Activated naive CD8-positive, alpha-beta T cell treated with anti-CD3 and anti-CD28 coated beads, Interleukin-2, amount 10 ng/mL, durations not matched to agents 7 days and 5 days (primary cell): ENCODE results near the gene C1QTNF6. TPM values are rescaled to one million over a fixed set of nuclear protein-coding genes. Genes with fewer than 3 reads are reported as not detected.

Source experiments
- ATAC-seq: fragments of 150-1000 bp; cut with Tn5 transposase; one replicate; pipeline ENCODE4 v1.10.0; 2021; ENCODE audit warnings: low read depth, moderate library complexity
- POLR2A ChIA-PET: fragments of 350-600 bp; sonication (Branson Sonifier 250); formaldehyde crosslinking; loops from one replicate; lab custom pipeline; 2021; ENCODE audit warnings: antibody characterized with exemption; lab: Charles Lee
- DNase-seq: peaks from one replicate; pipeline ENCODE4 v3.0.0; 2021
- H3K27ac Mint-ChIP-seq: one replicate; pipeline ENCODE4 v1.8.0; 2022; ENCODE audit warnings: mild to moderate bottlenecking, mixed read lengths
- H3K27me3 Mint-ChIP-seq: one replicate; pipeline ENCODE4 v1.8.0; 2022; ENCODE audit warnings: mild to moderate bottlenecking, moderate library complexity, mixed read lengths
- H3K36me3 Mint-ChIP-seq: one replicate; pipeline ENCODE4 v1.8.0; 2021; ENCODE audit warnings: mild to moderate bottlenecking, mixed read lengths
- H3K4me1 Mint-ChIP-seq: one replicate; pipeline ENCODE4 v1.8.0; 2021; ENCODE audit warnings: mixed read lengths
- H3K4me3 Mint-ChIP-seq: one replicate; pipeline ENCODE4 v1.8.0; 2022; ENCODE audit warnings: mild to moderate bottlenecking, moderate library complexity, mixed read lengths
- H3K9me3 Mint-ChIP-seq: one replicate; pipeline ENCODE4 v1.8.0; 2021; ENCODE audit warnings: mixed read lengths
- total RNA-seq, 2 experiments: library from RNA; stranded (reverse); gene quantifications; one replicate each; pipeline ENCODE4 v1.2.3, GENCODE V29; 2021

C1QTNF6 gene
- total RNA-seq, 2 experiments from 2014 or later: 15.2 to 15.7 TPM

- ATAC-seq (no peak), DNase-seq (peak; percentile 68)
- no peaks in the 10 kb centered on the region for H3K27me3 Mint-ChIP-seq
- peaks cover 74% of the 10 kb centered on the region for H3K4me1 Mint-ChIP-seq
- H3K4me3 Mint-ChIP-seq: peak overlapping the region; percentile 49
- H3K36me3 Mint-ChIP-seq: peaks cover 9% of the 10 kb centered on the region
- peak overlapping the region; percentile 89 for H3K27ac Mint-ChIP-seq
- peaks cover 3% of the 10 kb centered on the region for H3K9me3 Mint-ChIP-seq
- POLR2A ChIA-PET: interaction anchor here (0.9 to 9.8 kb wide), 13 partner anchors 16 to 388 kb away, joined by 3 to 200 read pairs (median 10); partner anchors contain the start of genes C1QTNF6, IFT27, IL2RB and RAC2
These were observed 24.2 kb downstream of the C1QTNF6 start for GRCh38 chr22:37163575-37164504.

GRCh38 chr22:37163096-37163489 is 25.0 kb downstream of the C1QTNF6 start:
- POLR2A ChIA-PET: interaction anchor here (0.5 to 9.8 kb wide), 13 partner anchors 15 to 735 kb away, joined by 3 to 200 read pairs (median 10); partner anchors contain the start of genes C1QTNF6, IFT27, IL2RB and RAC2
- Mint-ChIP-seq H3K27ac (peak overlapping the region; percentile 89), H3K27me3 (no peaks in the 10 kb centered on the region), H3K36me3 (peaks cover 9% of the 10 kb centered on the region), H3K4me1 (peaks cover 68% of the 10 kb centered on the region), H3K4me3 (peak overlapping the region; percentile 42), H3K9me3 (peaks cover 3% of the 10 kb centered on the region)
- DNase-seq (no peak), ATAC-seq (no peak)

GRCh38 chr22:37162221-37163095 is 25.6 kb downstream of the C1QTNF6 start:
- H3K4me3 Mint-ChIP-seq: peak overlapping the region; percentile 42
- DNase-seq: peak; percentile 77
- H3K4me1 Mint-ChIP-seq: peaks cover 66% of the 10 kb centered on the region
- peaks cover 5% of the 10 kb centered on the region for H3K36me3 Mint-ChIP-seq
- peak; percentile 77 for ATAC-seq
- POLR2A ChIA-PET: interaction anchor here (0.5 to 9.8 kb wide), 18 partner anchors 8 to 735 kb away, joined by 3 to 200 read pairs (median 9); partner anchors contain the start of genes C1QTNF6, IFT27, IL2RB and RAC2
- H3K9me3 Mint-ChIP-seq: peaks cover 3% of the 10 kb centered on the region
- peak overlapping the region; percentile 89 for H3K27ac Mint-ChIP-seq
- H3K27me3 Mint-ChIP-seq: no peaks in the 10 kb centered on the region

GRCh38 chr22:37161443-37161842 is 26.6 kb downstream of the C1QTNF6 start:
- no peaks in the 10 kb centered on the region for H3K27me3 Mint-ChIP-seq
- DNase-seq: peak; percentile 60
- POLR2A ChIA-PET: interaction anchor here (1.1 to 9.8 kb wide), 10 partner anchors 9 to 405 kb away, joined by 3 to 200 read pairs (median 12); partner anchors contain the start of genes C1QTNF6, IL2RB and RAC2

GRCh38 chr22:37160027-37160426 is 28.0 kb downstream of the C1QTNF6 start:
- H3K27ac Mint-ChIP-seq: peak overlapping the region; percentile 73
- H3K4me1 Mint-ChIP-seq: peaks cover 53% of the 10 kb centered on the region
- H3K9me3 Mint-ChIP-seq: peaks cover 5% of the 10 kb centered on the region
- no peak overlapping the region for H3K4me3 Mint-ChIP-seq
- H3K27me3 Mint-ChIP-seq: no peaks in the 10 kb centered on the region
- POLR2A ChIA-PET: interaction anchor here (9.8 kb wide), 1 partner anchor 12 kb away, joined by 200 read pairs; the partner anchor contains the start of gene IL2RB
- ATAC-seq: no peak
- DNase-seq: no peak
- peaks cover 9% of the 10 kb centered on the region for H3K36me3 Mint-ChIP-seq

More at GRCh38 chr22:37161443-37161842, 26.6 kb downstream of the C1QTNF6 start:
- H3K9me3 Mint-ChIP-seq: peaks cover 3% of the 10 kb centered on the region
- peaks cover 59% of the 10 kb centered on the region for H3K4me1 Mint-ChIP-seq
- peak overlapping the region; percentile 89 for H3K27ac Mint-ChIP-seq
- no peak for ATAC-seq
- H3K4me3 Mint-ChIP-seq: peak overlapping the region; percentile 42
- H3K36me3 Mint-ChIP-seq: peaks cover 5% of the 10 kb centered on the region

GRCh38 chr22:37158963-37159290 is 29.1 kb downstream of the C1QTNF6 start:
- H3K4me1 Mint-ChIP-seq: peaks cover 46% of the 10 kb centered on the region
- ATAC-seq (no peak), DNase-seq (no peak)
- H3K27me3 Mint-ChIP-seq: no peaks in the 10 kb centered on the region
- H3K36me3 Mint-ChIP-seq: peaks cover 9% of the 10 kb centered on the region
- POLR2A ChIA-PET: no interaction called here
- H3K9me3 Mint-ChIP-seq: peaks cover 5% of the 10 kb centered on the region
- no peak overlapping the region for H3K27ac Mint-ChIP-seq
- no peak overlapping the region for H3K4me3 Mint-ChIP-seq

- Mint-ChIP-seq H3K36me3 (peaks cover 9% of the 10 kb centered on the region), H3K27ac (peak overlapping the region; percentile 40), H3K27me3 (no peaks in the 10 kb centered on the region), H3K4me3 (no peak overlapping the region), H3K9me3 (peaks cover 5% of the 10 kb centered on the region), H3K4me1 (peaks cover 36% of the 10 kb centered on the region)
- POLR2A ChIA-PET: interaction anchor here (1.0 to 1.6 kb wide), 4 partner anchors 8 to 36 kb away, joined by 3 to 4 read pairs (median 4); partner anchors contain the start of gene IL2RB
- no peak for ATAC-seq
- DNase-seq: no peak
These were observed 30.3 kb downstream of the C1QTNF6 start for GRCh38 chr22:37157516-37158285.

- Mint-ChIP-seq H3K27me3 (no peaks in the 10 kb centered on the region), H3K27ac (peak overlapping the region; percentile 40), H3K36me3 (peaks cover 11% of the 10 kb centered on the region), H3K9me3 (peaks cover 5% of the 10 kb centered on the region), H3K4me3 (no peak overlapping the region), H3K4me1 (peaks cover 27% of the 10 kb centered on the region)
- DNase-seq: no peak
- POLR2A ChIA-PET: interaction anchor here (1.0 to 1.6 kb wide), 2 partner anchors 32 to 35 kb away, joined by 3 read pairs; no protein-coding TSS in a partner anchor
- no peak for ATAC-seq
These were observed 31.2 kb downstream of the C1QTNF6 start for GRCh38 chr22:37156686-37157435.

- H3K4me3 Mint-ChIP-seq: no peak overlapping the region
- POLR2A ChIA-PET: interaction anchor here (1.6 kb wide), 1 partner anchor 31 kb away, joined by 3 read pairs; no protein-coding TSS in a partner anchor
- ATAC-seq (no peak), DNase-seq (no peak)
- H3K27me3 Mint-ChIP-seq: no peaks in the 10 kb centered on the region
- H3K36me3 Mint-ChIP-seq: peaks cover 13% of the 10 kb centered on the region
- peaks cover 5% of the 10 kb centered on the region for H3K9me3 Mint-ChIP-seq
- peaks cover 24% of the 10 kb centered on the region for H3K4me1 Mint-ChIP-seq
- peak overlapping the region; percentile 11 for H3K27ac Mint-ChIP-seq
These were observed 32.1 kb downstream of the C1QTNF6 start for GRCh38 chr22:37155971-37156370.

- Mint-ChIP-seq H3K4me3 (no peak overlapping the region), H3K9me3 (peaks cover 5% of the 10 kb centered on the region), H3K27ac (peak overlapping the region; percentile 11), H3K27me3 (no peaks in the 10 kb centered on the region), H3K4me1 (peaks cover 32% of the 10 kb centered on the region), H3K36me3 (peaks cover 15% of the 10 kb centered on the region)
- POLR2A ChIA-PET: interaction anchor here (0.8 kb wide), 1 partner anchor 15 kb away, joined by 3 read pairs; no protein-coding TSS in a partner anchor
- no peak for DNase-seq
- ATAC-seq: no peak
These were observed 32.9 kb downstream of the C1QTNF6 start for GRCh38 chr22:37154925-37155712.

GRCh38 chr22:37153901-37154300 is 34.1 kb downstream of the C1QTNF6 start:
- Mint-ChIP-seq H3K27ac (no peak overlapping the region), H3K36me3 (peaks cover 22% of the 10 kb centered on the region), H3K9me3 (peaks cover 5% of the 10 kb centered on the region), H3K4me1 (peaks cover 32% of the 10 kb centered on the region), H3K4me3 (no peak overlapping the region), H3K27me3 (no peaks in the 10 kb centered on the region)
- POLR2A ChIA-PET: no interaction called here
- ATAC-seq: no peak
- no peak for DNase-seq
